MM.1S (cell line): Measurements from ENCODE around the gene OR51Q1.

Experiments
- DNase-seq: peaks from one replicate; pipeline ENCODE4 v3.0.0-alpha.2; 2015
- H2AFZ ChIP-seq: fragments of 300-600 bp; sonication (generic); 2 replicates; pipeline ENCODE4 v1.6.0; 2016; ENCODE audit warnings: antibody characterized with exemption, low read length
- H3F3A ChIP-seq: fragments of 300-600 bp; sonication (generic); 2 replicates; pipeline ENCODE4 v1.6.1; 2016; ENCODE audit warnings: mild to moderate bottlenecking, antibody characterized with exemption, low read length, moderate library complexity, mixed read lengths; ENCODE audit not compliant: insufficient read depth
- H3K27ac ChIP-seq: fragments of 300-600 bp; sonication (generic); 2 replicates; pipeline ENCODE4 v1.5.1; 2016; ENCODE audit warnings: mild to moderate bottlenecking, low read length
- H3K27me3 ChIP-seq: fragments of 300-600 bp; sonication (generic); replicated peaks from 2 replicates; pipeline ENCODE4 v1.6.0; 2016; ENCODE audit warnings: low read length; ENCODE audit not compliant: insufficient read depth
- H3K36me3 ChIP-seq: fragments of 300-600 bp; sonication (generic); replicated peaks from 2 replicates; pipeline ENCODE4 v1.6.1; 2016; ENCODE audit warnings: mild to moderate bottlenecking, low read length, mixed read lengths; ENCODE audit not compliant: insufficient read depth
- H3K4me1 ChIP-seq: fragments of 300-600 bp; sonication (generic); 2 replicates; pipeline ENCODE4 v1.6.1; 2016; ENCODE audit warnings: low read length, mixed read lengths
- H3K4me2 ChIP-seq: fragments of 300-600 bp; sonication (generic); 2 replicates; pipeline ENCODE4 v1.6.0; 2016; ENCODE audit warnings: low read depth, low read length
- H3K4me3 ChIP-seq: fragments of 300-600 bp; sonication (generic); 2 replicates; pipeline ENCODE4 v1.5.1; 2016; ENCODE audit warnings: low read length, mixed read lengths
- H3K79me2 ChIP-seq: fragments of 300-600 bp; sonication (generic); 2 replicates; pipeline ENCODE4 v1.6.1; 2016; ENCODE audit warnings: mixed run types, low read length, mixed read lengths
- H3K9ac ChIP-seq: fragments of 300-600 bp; sonication (generic); 2 replicates; pipeline ENCODE4 v1.6.1; 2016; ENCODE audit warnings: low read length, mixed read lengths
- H3K9me2 ChIP-seq: fragments of 300-600 bp; sonication (generic); replicated peaks from 2 replicates; pipeline ENCODE4 v1.6.1; 2016; ENCODE audit warnings: mild to moderate bottlenecking, low read length, mixed read lengths; ENCODE audit not compliant: insufficient read depth
- H3K9me3 ChIP-seq: fragments of 300-600 bp; sonication (generic); replicated peaks from 2 replicates; pipeline ENCODE4 v1.6.1; 2016; ENCODE audit warnings: mild to moderate bottlenecking, low read length, mixed read lengths; ENCODE audit not compliant: insufficient read depth
- H4K20me1 ChIP-seq: fragments of 300-600 bp; sonication (generic); 2 replicates; pipeline ENCODE4 v1.6.1; 2016; ENCODE audit warnings: mild to moderate bottlenecking, low read length, moderate library complexity, mixed read lengths; ENCODE audit not compliant: insufficient read depth
- EZH2 ChIP-seq: fragments of 300-600 bp; sonication (generic); optimal IDR thresholded peaks from 2 replicates; pipeline ENCODE3; 2017; ENCODE audit warnings: low read depth, mild to moderate bottlenecking, antibody characterized with exemption, low read length, mixed read lengths
- EZH2phosphoT487 ChIP-seq: fragments of 300-600 bp; sonication (generic); IDR thresholded peaks from 2 replicates; pipeline ENCODE4 v1.6.1; 2018; ENCODE audit warnings: antibody characterized with exemption, low read length
- TF ChIP-seq, protein P1 (sequence below): fragments of 300-600 bp; sonication (generic); IDR thresholded peaks from 2 replicates; pipeline ENCODE4 v1.5.1; 2016; ENCODE audit warnings: antibody characterized with exemption, low read length, mixed read lengths

OR51Q1 gene

DNA sequence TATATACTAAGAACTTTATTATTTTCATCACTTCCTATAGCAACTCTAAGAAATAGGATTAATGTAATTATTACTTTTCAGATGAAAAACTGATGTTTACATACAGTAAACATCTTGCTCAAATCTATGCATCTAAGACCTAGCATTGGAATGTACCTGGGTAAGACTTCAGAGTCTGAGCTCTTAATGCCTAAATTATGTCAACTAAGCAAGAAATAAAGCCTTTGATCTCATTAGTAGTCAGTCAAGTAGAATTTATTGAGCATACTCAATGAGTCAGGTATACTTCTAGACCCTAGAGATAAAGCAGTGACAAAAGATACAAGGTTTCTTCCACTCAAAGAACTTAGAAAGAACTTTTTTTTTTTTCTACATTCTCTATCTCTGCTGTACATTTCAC is 16.7 kb upstream of the OR51Q1 start:
- Histone ChIP-seq H3K9me2 (no peaks in the 10 kb centered on the region), H4K20me1 (no peaks in the 10 kb centered on the region), H3K9ac (no peak overlapping the region), H3K36me3 (no peaks in the 10 kb centered on the region), H3K9me3 (no peaks in the 10 kb centered on the region), H2AFZ (no peak overlapping the region), H3F3A (no peaks in the 10 kb centered on the region), H3K4me1 (no peaks in the 10 kb centered on the region), H3K27ac (no peak overlapping the region), H3K79me2 (no peaks in the 10 kb centered on the region), H3K4me2 (no peak overlapping the region), H3K27me3 (no peaks in the 10 kb centered on the region), H3K4me3 (no peak overlapping the region)
- no peak for TF ChIP-seq EZH2phosphoT487
- TF ChIP-seq, protein P1, sequence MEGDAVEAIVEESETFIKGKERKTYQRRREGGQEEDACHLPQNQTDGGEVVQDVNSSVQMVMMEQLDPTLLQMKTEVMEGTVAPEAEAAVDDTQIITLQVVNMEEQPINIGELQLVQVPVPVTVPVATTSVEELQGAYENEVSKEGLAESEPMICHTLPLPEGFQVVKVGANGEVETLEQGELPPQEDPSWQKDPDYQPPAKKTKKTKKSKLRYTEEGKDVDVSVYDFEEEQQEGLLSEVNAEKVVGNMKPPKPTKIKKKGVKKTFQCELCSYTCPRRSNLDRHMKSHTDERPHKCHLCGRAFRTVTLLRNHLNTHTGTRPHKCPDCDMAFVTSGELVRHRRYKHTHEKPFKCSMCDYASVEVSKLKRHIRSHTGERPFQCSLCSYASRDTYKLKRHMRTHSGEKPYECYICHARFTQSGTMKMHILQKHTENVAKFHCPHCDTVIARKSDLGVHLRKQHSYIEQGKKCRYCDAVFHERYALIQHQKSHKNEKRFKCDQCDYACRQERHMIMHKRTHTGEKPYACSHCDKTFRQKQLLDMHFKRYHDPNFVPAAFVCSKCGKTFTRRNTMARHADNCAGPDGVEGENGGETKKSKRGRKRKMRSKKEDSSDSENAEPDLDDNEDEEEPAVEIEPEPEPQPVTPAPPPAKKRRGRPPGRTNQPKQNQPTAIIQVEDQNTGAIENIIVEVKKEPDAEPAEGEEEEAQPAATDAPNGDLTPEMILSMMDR = no peak
- TF ChIP-seq EZH2 = no peak
- DNase-seq = no peak

DNA sequence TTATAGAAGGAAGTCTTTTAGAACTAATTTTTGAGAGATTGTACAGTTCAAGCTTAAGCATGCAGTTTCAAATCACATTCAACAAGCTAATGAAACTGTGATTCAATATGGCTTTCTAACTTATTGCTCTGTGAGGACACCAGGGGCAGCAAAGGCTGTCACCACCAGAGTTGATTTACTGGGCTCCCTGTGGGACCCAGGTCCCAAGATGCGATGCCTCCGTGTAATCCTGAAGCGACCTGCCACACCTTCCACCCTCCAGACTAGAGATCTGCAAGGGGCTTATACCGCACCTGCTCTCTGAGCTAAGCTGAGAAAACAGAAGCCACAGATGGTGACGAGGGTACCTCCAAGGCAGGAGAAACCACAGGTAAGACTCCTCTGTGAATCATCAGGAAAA is 918 bp upstream of the OR51Q1 start:
- no peaks in the 10 kb centered on the region for H3K36me3 ChIP-seq
- H3K27me3 ChIP-seq = no peaks in the 10 kb centered on the region
- H3K9ac ChIP-seq = no peak overlapping the region
- no peaks in the 10 kb centered on the region for H3K9me2 ChIP-seq
- no peaks in the 10 kb centered on the region for H3K79me2 ChIP-seq
- H3K4me2 ChIP-seq = no peak overlapping the region
- H3K9me3 ChIP-seq = no peaks in the 10 kb centered on the region
- no peaks in the 10 kb centered on the region for H3K4me1 ChIP-seq
- H2AFZ ChIP-seq = no peak overlapping the region
- no peak overlapping the region for H3K27ac ChIP-seq
- no peak overlapping the region for H3K4me3 ChIP-seq
- no peak for DNase-seq
- H4K20me1 ChIP-seq = no peaks in the 10 kb centered on the region
- H3F3A ChIP-seq = no peaks in the 10 kb centered on the region
- TF ChIP-seq, protein P1 = no peak
- TF ChIP-seq EZH2phosphoT487 = no peak
- TF ChIP-seq EZH2 = no peak

DNA sequence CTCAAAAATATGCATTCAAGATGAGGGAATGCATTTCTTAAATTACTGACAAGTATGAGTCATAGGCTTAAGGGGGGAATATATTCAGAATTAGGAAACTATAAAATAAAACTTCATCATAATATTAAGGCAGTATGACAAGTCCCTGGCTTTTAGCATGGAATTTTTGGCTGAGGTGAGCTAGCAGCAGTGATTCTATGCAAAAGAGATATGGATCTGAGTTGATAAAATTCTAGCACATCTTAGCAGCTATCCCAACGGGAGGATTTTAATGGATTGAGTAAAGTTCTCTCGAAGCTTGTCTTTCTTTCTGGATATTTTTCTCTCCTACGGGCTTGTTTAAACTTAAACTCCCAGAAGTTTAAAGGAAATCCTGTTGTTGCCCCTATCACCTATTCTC is 1.2 kb downstream of the OR51Q1 start:
- no peak for TF ChIP-seq EZH2
- TF ChIP-seq, protein P1 = no peak
- TF ChIP-seq EZH2phosphoT487 = no peak
- Histone ChIP-seq H4K20me1 (no peaks in the 10 kb centered on the region), H3K9me3 (no peaks in the 10 kb centered on the region), H3K27me3 (no peaks in the 10 kb centered on the region), H3K4me2 (no peak overlapping the region), H3K4me3 (no peak overlapping the region), H2AFZ (no peak overlapping the region), H3F3A (no peaks in the 10 kb centered on the region), H3K9ac (no peak overlapping the region), H3K4me1 (no peaks in the 10 kb centered on the region), H3K27ac (no peak overlapping the region), H3K36me3 (no peaks in the 10 kb centered on the region), H3K9me2 (no peaks in the 10 kb centered on the region), H3K79me2 (no peaks in the 10 kb centered on the region)
- no peak for DNase-seq
